HepG2 (cell line): ENCODE results near the gene MRPS5. TPM values are rescaled to one million over a fixed set of nuclear protein-coding genes. Genes with fewer than 3 reads are reported as not detected.

ENCODE experiments used
- KLF9 ChIP-seq: IDR thresholded peaks from 2 replicates; pipeline ENCODE4 v1.6.1; 2016; ENCODE audit warnings: low read depth
- SALL1 ChIP-seq: sonication (generic); formaldehyde crosslinking; IDR thresholded peaks from 2 replicates; pipeline ENCODE4 v1.8.0; 2022; ENCODE audit warnings: mild to moderate bottlenecking, missing genetic modification reagents
- SCMH1 ChIP-seq: sonication (generic); formaldehyde crosslinking; IDR thresholded peaks from 2 replicates; pipeline ENCODE4 v1.9.0; 2021; ENCODE audit warnings: missing genetic modification reagents, mild to moderate bottlenecking, borderline replicate concordance
- SIX4 ChIP-seq: sonication (generic); formaldehyde crosslinking; IDR thresholded peaks from 2 replicates; pipeline ENCODE4 v1.4.0; 2020; ENCODE audit warnings: missing genetic modification reagents
- STAT5B ChIP-seq: sonication (generic); formaldehyde crosslinking; IDR thresholded peaks from 2 replicates; pipeline ENCODE4 v1.4.0; 2020; ENCODE audit warnings: missing genetic modification reagents
- TEAD3 ChIP-seq: optimal IDR thresholded peaks from 2 replicates; pipeline ENCODE3; 2016; ENCODE audit warnings: borderline replicate concordance
- THAP11 ChIP-seq: IDR thresholded peaks from 2 replicates; pipeline ENCODE4 v1.6.1; 2016; ENCODE audit warnings: missing biosample characterization, missing genetic modification reagents
- TOPORS ChIP-seq: sonication (generic); formaldehyde crosslinking; IDR thresholded peaks from 2 replicates; pipeline ENCODE4 v1.8.0; 2023; ENCODE audit warnings: mild to moderate bottlenecking, missing genetic modification reagents
- ZMYM4 ChIP-seq: sonication (generic); formaldehyde crosslinking; IDR thresholded peaks from 2 replicates; pipeline ENCODE4 v1.8.1; 2023; ENCODE audit warnings: mild to moderate bottlenecking, missing genetic modification reagents
- ZNF234 ChIP-seq: sonication (generic); formaldehyde crosslinking; conservative IDR thresholded peaks from 2 replicates; pipeline ENCODE4 v1.5.1; 2020; ENCODE audit warnings: mild to moderate bottlenecking, missing genetic modification reagents
- ZNF652 ChIP-seq: IDR thresholded peaks from 2 replicates; pipeline ENCODE4 v1.6.1; 2016; ENCODE audit warnings: low read depth, borderline replicate concordance
- polyA plus RNA-seq, 8 experiments: library from polyadenylated mRNA; depleted of rRNA in 3 of 8; stranded (reverse) in 7 of 8; unstranded in 1 of 8; fragments of >200 nt; fragmentation: Illumina TruSeq in 4 of 8; extraction: Trizol in 4 of 8; gene quantifications; 2 replicates each; pipeline versions ENCODE4 v1.2.1 to v1.2.3, GENCODE V29; 2011 to 2016; ENCODE audit warnings: low read depth in 4 of 8, missing spikeins in 1 of 8, mixed read lengths in 1 of 8; ENCODE audit not compliant: insufficient read depth in 1 of 8
- total RNA-seq, 5 experiments: library from RNA; depleted of rRNA; stranded (reverse); fragments of >200 nt; fragmentation: Illumina TruSeq; extraction: Trizol; gene quantifications; 2 replicates each; pipeline ENCODE4 v1.2.3, GENCODE V29; 2016; ENCODE audit warnings: low read depth in 1 of 5
- TF ChIP-seq, protein P1 (sequence below): sonication (generic); formaldehyde crosslinking; IDR thresholded peaks from 2 replicates; pipeline ENCODE4 v1.8.1; 2023; ENCODE audit warnings: mild to moderate bottlenecking, missing genetic modification reagents, borderline replicate concordance
- TF ChIP-seq, protein P2 (sequence below): sonication (generic); formaldehyde crosslinking; IDR thresholded peaks from 2 replicates; pipeline ENCODE4 v1.8.1; 2023; ENCODE audit warnings: mild to moderate bottlenecking, inconsistent platforms, moderate library complexity, missing genetic modification reagents, borderline replicate concordance
- TF ChIP-seq, protein P3 (sequence below): sonication (generic); formaldehyde crosslinking; conservative IDR thresholded peaks from 2 replicates; pipeline ENCODE4 v1.5.0; 2020; ENCODE audit warnings: missing genetic modification reagents
- TF ChIP-seq, protein P4 (sequence below): sonication (generic); formaldehyde crosslinking; IDR thresholded peaks from 2 replicates; pipeline ENCODE4 v1.5.1; 2020; ENCODE audit warnings: mild to moderate bottlenecking, missing genetic modification reagents
- TF ChIP-seq, protein P5 (sequence below): sonication (generic); formaldehyde crosslinking; IDR thresholded peaks from 2 replicates; pipeline ENCODE4 v1.4.0; 2020; ENCODE audit warnings: mild to moderate bottlenecking, low read depth, missing genetic modification reagents
- TF ChIP-seq, protein P6 (sequence below): sonication (generic); formaldehyde crosslinking; IDR thresholded peaks from 2 replicates; pipeline ENCODE4 v1.5.1; 2020; ENCODE audit warnings: missing genetic modification reagents, mild to moderate bottlenecking, borderline replicate concordance
- TF ChIP-seq, protein P7 (sequence below): sonication (generic); formaldehyde crosslinking; conservative IDR thresholded peaks from 2 replicates; pipeline ENCODE4 v1.4.0; 2020; ENCODE audit warnings: missing genetic modification reagents

MRPS5 gene
- total and polyA plus RNA-seq, 2 of the 13 experiments (the other 11 are each of a cell fraction or from before 2014, with no cell fraction given), result 98.8 to 134 TPM

DNA sequence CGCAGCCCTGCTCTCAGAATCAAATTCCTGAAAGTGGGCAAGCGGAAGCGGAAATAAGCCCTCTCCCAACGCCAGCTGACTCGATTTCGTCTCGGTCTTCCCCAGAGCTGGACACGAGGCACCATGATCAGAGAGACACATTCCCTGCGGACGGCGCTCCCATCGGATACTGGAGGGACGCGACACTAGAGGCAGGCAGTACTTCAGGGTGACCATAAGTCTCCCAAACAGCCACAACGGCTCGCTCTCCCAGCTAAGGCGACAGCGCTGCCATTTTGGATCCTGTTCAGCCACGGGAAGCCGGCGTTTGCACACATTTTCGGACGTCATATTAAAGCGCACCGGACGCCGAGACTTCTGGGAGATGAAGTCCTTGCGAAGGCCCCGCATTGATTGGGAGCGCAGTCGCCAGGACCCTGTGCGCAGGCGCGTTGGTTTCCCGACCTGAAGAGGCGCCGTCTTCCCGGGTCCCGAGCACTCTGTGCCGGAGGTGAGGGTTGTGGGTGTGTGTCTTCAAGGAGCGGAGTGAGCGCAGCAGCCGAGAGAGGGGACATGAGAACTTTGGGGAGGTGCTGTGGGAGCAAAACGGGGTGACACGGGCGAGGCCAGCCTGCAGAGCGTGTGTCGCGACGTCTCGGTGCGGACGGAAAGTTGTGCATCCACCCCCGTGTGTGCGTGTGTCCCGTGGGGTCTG, 43.9 kb upstream of the MRPS5 start, which contains the start of gene ZNF2 (continued):
- TF ChIP-seq SCMH1 (CRISPR knock-in tag) (no peak), KLF9 (CRISPR knock-in tag) (peak; percentile 42; the same call in 1 of the 2 replicates), ZNF652 (CRISPR knock-in tag) (no peak), SIX4 (peak; percentile 39; the same call in 1 of the 2 replicates), TEAD3 (CRISPR knock-in tag) (peak; percentile 88), ZMYM4 (CRISPR knock-in tag) (peak; percentile 88; the same call in 1 of the 2 replicates), ZNF234 (CRISPR knock-in tag) (no peak), THAP11 (CRISPR knock-in tag) (peak; percentile 99), STAT5B (CRISPR knock-in tag) (no peak; the same call in 1 of the 2 replicates), TOPORS (peak; percentile 85), SALL1 (peak; percentile 95)
- TF ChIP-seq, protein P1, sequence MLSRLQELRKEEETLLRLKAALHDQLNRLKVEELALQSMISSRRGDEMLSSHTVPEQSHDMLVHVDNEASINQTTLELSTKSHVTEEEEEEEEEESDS (CRISPR knock-in tag), result 0 out of 2 replicates have a peak, but pooled peaks have one; percentile 9
- TF ChIP-seq, protein P2, sequence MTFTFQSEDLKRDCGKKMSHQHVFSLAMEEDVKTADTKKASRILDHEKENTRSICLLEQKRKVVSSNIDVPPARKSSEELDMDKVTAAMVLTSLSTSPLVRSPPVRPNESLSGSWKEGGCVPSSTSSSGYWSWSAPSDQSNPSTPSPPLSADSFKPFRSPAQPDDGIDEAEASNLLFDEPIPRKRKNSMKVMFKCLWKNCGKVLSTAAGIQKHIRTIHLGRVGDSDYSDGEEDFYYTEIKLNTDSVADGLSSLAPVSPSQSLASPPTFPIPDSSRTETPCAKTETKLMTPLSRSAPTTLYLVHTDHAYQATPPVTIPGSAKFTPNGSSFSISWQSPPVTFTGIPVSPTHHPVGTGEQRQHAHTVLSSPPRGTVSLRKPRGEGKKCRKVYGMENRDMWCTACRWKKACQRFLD (CRISPR knock-in tag), result peak; percentile 68; the same call in 1 of the 2 replicates
- TF ChIP-seq, protein P3, sequence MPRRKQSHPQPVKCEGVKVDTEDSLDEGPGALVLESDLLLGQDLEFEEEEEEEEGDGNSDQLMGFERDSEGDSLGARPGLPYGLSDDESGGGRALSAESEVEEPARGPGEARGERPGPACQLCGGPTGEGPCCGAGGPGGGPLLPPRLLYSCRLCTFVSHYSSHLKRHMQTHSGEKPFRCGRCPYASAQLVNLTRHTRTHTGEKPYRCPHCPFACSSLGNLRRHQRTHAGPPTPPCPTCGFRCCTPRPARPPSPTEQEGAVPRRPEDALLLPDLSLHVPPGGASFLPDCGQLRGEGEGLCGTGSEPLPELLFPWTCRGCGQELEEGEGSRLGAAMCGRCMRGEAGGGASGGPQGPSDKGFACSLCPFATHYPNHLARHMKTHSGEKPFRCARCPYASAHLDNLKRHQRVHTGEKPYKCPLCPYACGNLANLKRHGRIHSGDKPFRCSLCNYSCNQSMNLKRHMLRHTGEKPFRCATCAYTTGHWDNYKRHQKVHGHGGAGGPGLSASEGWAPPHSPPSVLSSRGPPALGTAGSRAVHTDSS, result no peak; the same call in 1 of the 2 replicates
- TF ChIP-seq, protein P4, sequence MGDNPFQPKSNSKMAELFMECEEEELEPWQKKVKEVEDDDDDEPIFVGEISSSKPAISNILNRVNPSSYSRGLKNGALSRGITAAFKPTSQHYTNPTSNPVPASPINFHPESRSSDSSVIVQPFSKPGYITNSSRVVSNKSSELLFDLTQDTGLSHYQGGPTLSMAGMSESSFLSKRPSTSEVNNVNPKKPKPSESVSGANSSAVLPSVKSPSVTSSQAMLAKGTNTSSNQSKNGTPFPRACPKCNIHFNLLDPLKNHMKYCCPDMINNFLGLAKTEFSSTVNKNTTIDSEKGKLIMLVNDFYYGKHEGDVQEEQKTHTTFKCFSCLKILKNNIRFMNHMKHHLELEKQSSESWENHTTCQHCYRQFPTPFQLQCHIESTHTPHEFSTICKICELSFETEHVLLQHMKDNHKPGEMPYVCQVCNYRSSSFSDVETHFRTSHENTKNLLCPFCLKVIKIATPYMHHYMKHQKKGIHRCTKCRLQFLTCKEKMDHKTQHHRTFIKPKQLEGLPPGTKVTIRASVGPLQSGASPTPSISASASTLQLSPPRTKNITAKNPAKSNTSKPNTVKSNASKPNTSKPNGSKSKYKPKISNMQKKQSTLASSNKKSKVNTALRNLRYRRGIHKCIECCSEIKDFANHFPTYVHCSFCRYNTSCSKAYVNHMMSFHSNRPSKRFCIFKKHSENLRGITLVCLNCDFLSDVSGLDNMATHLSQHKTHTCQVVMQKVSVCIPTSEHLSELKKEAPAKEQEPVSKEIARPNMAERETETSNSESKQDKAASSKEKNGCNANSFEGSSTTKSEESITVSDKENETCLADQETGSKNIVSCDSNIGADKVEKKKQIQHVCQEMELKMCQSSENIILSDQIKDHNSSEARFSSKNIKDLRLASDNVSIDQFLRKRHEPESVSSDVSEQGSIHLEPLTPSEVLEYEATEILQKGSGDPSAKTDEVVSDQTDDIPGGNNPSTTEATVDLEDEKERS, result peak; percentile 96
- TF ChIP-seq, protein P5, sequence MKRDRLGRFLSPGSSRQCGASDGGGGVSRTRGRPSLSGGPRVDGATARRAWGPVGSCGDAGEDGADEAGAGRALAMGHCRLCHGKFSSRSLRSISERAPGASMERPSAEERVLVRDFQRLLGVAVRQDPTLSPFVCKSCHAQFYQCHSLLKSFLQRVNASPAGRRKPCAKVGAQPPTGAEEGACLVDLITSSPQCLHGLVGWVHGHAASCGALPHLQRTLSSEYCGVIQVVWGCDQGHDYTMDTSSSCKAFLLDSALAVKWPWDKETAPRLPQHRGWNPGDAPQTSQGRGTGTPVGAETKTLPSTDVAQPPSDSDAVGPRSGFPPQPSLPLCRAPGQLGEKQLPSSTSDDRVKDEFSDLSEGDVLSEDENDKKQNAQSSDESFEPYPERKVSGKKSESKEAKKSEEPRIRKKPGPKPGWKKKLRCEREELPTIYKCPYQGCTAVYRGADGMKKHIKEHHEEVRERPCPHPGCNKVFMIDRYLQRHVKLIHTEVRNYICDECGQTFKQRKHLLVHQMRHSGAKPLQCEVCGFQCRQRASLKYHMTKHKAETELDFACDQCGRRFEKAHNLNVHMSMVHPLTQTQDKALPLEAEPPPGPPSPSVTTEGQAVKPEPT (CRISPR knock-in tag), result no peak
- TF ChIP-seq, protein P6, sequence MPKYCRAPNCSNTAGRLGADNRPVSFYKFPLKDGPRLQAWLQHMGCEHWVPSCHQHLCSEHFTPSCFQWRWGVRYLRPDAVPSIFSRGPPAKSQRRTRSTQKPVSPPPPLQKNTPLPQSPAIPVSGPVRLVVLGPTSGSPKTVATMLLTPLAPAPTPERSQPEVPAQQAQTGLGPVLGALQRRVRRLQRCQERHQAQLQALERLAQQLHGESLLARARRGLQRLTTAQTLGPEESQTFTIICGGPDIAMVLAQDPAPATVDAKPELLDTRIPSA (CRISPR knock-in tag), result no peak
- TF ChIP-seq, protein P7, sequence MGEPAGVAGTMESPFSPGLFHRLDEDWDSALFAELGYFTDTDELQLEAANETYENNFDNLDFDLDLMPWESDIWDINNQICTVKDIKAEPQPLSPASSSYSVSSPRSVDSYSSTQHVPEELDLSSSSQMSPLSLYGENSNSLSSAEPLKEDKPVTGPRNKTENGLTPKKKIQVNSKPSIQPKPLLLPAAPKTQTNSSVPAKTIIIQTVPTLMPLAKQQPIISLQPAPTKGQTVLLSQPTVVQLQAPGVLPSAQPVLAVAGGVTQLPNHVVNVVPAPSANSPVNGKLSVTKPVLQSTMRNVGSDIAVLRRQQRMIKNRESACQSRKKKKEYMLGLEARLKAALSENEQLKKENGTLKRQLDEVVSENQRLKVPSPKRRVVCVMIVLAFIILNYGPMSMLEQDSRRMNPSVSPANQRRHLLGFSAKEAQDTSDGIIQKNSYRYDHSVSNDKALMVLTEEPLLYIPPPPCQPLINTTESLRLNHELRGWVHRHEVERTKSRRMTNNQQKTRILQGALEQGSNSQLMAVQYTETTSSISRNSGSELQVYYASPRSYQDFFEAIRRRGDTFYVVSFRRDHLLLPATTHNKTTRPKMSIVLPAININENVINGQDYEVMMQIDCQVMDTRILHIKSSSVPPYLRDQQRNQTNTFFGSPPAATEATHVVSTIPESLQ, result no peak; the same call in 1 of the 2 replicates
